ENCODE data around the gene DAND5.
A peak's percentile ranks its signal among the peaks of the same experiment; 100 is the strongest.

The DAND5 gene, protein sequence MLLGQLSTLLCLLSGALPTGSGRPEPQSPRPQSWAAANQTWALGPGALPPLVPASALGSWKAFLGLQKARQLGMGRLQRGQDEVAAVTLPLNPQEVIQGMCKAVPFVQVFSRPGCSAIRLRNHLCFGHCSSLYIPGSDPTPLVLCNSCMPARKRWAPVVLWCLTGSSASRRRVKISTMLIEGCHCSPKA

DNA sequence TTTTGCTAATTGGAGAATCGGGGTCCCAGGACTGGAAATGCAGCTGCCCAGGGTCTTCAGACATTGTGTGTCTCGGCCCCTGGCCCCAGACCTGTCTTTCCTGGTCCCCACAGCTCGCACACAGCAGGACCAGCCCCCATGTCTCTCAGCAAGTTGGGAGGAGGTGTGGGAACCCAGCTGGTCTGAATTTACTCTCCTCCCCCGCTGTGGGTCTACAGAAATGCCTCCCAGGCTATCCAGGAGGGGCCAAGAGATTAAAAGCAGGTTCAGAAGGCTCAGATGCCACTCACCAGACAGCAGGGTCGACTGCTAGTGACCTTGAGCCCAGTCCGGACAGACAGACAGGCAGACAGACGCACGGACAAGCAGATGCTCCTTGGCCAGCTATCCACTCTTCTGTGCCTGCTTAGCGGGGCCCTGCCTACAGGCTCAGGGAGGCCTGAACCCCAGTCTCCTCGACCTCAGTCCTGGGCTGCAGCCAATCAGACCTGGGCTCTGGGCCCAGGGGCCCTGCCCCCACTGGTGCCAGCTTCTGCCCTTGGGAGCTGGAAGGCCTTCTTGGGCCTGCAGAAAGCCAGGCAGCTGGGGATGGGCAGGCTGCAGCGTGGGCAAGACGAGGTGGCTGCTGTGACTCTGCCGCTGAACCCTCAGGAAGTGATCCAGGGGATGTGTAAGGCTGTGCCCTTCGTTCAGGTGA is at the start of gene DAND5:
DAND5 (plus strand) TSS at position 285 of the 697 bp plus-strand sequence; CDS start at position 370, 85 bp downstream.
- no peak for DNase-seq

DNA sequence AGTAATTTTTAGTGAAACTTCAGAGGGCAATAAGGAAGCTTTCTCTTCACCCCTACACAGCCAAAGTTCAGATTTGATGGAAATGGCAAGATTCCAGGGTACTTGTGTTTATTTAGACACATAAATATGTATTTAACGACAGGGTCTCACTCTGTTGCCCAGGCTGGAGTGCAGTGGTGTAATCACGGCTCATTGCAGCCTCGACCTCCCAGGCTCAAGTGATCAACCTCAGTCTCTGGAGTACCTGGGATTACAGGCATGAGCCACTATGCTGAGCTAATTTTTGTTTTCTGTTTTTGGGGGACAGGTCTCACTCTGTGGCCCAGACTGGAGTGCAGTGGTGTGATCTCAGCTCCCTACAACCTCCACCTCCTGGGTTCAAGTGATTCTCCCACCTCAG is 48.3 kb upstream of the DAND5 start:
- no peak for DNase-seq

DNA sequence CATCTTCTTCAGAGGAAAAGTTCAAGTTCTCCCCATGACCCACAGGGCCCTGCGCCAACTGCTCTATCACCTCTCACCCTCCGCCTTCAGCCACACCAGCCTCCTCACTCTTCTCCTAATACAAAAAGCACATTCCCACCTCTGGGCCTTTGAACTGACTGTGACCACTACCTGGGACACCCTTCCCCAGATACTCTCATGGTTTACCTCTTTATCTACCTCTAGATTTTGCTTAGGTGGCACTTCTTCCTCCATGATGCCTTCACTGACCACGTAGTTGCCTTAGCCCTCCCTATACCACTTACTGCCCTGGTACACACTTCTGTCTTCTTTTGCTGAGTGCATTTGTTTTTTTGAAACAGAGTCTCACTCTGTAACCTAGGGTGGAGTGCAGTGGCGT is 46.4 kb upstream of the DAND5 start:
- no peak for DNase-seq

DNA sequence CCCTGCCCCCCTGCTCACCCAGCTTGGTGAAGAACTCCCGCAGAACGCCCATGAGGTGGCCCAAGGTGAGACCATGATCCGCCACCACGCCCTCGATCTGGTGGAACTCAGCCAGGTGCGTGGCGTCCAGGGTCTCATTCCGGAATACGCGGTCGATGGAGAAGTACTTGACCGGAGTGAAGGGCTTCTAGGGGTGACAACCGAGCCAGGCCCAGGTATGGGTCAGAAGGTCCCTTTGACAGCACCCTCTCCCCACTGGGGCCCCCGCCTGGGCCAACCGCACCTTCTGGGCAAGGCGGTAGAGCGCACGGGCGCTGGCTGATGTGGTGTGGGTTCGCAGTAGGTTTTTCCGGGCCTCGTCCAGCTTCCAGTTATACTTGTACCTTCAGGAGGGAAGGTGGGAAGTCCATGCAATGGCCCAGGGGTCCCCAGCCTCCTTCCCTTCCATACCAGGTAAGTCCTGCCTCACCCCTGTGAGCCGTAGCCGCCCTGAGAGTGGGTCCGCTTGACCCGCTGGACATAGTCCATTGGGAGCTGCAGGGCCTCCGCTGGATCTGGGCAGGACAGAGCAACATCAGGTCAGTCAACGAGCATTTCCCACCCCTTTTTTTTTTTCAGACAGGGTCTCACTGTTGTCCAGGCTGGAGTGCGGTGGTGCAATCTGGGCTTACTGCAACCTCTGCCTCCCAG is 44.6 kb upstream of the DAND5 start:
- no peak for DNase-seq

DNA sequence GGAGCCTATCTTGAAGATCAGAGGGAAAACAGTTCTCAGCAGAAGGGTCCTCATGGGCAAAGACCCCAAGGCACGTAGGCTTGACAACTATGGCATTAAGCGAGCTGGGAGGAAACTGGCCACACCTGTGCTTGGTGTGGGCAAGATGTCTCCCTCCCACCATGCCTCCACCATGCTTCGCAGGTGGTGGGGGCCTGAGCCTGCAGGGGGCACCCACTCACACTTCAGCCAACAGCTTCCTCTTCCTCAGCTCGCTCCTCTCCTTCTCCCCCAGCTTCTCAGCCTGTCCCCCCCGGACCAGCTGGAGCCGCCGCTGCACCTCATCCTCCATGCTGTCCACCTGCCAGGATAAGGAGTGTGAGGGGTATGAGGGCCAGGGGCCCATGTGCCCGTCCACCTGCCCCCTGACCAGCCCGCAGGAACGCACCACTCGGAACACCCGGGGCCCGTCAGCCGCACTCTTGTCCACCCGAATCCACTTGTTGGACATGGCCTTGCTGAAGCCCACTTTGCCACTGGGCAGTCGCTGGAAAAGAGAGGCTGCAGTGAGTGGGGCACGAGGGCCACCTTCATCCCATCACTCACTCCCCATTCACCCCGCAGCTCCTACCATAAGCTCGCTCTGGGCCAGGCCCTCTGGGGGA is 39.3 kb upstream of the DAND5 start:
- no peak for DNase-seq

DNA sequence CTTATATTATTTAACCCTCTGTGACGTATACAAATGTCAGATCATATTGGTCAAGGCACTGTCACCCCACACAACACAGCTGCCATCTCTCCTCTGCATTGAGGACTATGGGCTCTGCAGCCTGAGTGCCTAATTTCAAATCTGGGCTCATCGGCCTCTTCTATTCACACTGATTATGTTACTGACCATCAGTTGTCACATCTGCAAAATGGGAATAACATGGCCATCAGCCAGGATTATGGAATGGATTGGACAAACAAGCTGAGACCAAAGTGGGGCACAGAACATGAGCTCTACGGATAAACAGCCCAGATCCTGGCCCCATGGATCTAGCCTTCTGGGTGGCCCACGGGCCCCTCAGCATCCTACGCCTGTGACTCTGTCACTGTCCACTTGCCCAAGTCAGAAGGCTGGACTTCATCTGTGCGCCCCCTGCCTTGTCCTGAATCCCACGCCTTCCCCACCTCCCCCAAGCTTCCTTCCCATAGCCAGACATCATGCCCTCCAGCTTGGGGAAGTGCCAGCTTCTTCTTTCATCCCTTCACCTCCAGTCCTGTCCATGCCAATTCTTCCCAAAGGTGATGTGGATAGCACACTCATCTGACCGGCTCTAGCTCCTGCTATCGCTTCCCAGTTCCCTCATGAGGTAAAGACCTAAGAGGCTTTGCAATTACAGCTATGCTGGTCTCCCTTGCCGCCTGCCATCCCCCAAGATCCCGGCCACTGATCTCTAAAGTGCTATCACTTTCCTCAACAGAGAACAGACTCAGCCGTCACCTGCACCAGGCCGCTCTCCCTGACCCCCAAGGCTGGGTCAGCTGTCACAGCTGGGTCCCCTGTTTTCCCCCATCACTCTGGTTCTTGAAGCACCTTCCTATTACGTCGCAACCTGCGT is 36.7 kb upstream of the DAND5 start:
- no peak for DNase-seq

DNA sequence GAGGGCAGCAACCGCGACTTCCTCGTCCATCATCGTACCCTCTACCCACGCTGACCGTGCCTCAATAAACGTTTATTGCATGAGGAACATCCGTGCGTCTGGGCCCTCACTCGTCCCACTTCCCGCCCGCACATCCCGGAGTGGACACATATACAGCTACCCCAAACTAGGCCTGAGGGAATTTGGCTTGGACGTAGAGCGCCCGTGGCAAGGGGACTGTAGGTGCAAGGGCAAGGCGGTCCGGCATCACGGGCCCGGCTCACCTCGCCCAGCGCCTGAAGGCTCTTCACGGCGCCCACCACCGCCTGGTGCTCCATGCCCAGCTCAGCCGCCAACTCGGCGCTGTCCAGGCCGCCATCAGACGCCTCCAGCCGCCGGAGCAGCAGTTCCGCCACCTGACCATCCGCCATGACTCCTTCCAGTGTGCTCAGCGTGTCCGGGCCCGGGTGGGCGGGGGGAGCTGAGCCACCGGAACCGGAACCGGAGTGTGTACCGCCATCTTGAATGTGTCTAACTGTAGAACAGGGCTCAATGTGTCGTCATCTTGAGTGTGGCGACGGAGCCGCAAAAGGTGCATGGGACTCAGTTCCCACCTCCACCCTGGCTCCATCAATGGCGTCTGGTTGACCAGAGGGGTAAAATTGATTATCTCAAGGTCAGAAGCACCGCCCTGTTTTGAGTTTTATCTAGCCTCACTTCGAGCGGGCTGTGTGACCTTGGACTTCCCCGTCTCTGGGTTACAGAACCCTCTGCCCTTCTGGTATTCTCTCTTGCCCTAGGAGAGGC is 35.9 kb upstream of the DAND5 start, which contains the start of gene FARSA:
FARSA (minus strand) TSS at position 425 of the 786 bp plus-strand sequence; CDS start at position 410, 15 bp downstream.
- DNase-seq, result peak; percentile 88

DNA sequence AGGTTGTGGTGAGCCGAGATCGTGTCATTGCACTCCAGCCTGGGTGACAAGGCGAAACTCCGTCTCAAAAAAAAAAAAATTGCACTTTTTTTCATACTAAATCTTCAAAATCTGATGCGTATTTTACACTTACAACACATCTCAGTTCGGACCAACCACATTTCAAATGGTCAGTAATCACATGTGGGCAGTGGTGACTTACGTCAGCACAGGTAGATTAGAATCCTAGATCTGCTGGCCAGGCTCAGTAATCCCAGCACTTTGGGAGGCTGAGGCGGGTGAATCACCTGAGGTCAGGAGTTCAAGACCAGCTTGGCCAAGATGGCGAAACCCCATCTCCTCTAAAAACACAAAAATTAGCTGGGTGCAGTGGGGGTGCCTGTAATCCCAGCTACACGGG is 34.3 kb upstream of the DAND5 start:
- no peak for DNase-seq

DNA sequence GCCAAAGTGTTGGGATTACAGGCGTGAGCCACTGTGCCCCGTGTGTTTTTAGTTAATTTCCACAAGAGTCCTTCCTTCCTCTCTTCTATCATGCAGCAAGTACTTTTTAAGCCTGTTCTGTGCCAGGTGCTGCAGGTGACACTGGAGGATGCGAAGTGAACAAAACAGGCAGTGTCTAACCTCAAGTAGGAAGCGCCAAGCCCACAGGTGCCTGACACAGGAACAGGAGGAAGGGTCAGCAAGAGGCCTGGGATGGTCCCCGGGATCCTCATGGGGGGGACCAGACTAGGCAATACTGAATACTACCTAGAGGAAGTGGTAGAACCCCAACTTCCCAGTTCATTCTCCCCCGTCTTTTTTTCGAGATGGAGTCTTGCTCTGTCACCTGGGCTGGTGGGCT is 32.8 kb upstream of the DAND5 start:
- DNase-seq, result no peak

DNA sequence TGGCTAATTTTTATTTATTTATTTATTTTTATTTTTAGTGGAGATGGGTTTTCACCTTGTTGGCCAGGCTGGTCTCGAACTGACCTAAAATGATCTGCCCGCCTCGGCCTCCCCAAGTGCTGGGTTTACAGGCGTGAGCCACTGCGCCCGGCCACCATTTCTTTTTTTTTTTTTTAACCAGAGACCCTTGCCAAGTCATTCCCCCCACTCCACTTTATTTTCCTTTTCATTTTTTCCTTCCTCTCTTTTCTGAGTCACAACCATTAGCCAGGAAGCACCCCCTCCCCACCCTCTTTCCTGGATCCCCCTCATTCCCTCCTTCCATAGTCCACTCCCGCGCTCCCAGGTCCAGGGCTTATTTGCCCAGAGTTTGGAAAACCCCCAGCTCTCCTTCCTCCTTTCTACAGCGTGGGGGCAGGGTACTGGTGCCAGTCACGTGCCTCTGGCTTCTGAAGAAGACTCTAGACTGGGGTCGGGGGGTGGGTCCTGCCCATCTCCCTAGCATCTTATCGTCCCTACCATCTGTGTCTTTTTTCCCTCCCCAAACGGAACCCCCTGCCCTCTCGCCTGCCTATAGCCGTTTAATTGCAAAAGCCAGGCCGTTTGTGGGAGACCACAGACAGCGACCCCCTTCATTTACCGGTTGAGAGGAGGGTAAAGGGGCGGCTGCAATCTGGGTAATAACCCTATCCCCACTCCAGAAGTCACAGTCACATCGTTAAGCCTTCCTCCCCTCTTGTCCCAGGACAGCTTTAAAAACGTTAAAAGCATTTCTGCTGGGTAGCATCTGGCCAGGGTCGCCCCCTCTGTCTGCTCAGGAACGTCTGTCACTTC is 32.1 kb upstream of the DAND5 start:
- DNase-seq, result no peak

DNA sequence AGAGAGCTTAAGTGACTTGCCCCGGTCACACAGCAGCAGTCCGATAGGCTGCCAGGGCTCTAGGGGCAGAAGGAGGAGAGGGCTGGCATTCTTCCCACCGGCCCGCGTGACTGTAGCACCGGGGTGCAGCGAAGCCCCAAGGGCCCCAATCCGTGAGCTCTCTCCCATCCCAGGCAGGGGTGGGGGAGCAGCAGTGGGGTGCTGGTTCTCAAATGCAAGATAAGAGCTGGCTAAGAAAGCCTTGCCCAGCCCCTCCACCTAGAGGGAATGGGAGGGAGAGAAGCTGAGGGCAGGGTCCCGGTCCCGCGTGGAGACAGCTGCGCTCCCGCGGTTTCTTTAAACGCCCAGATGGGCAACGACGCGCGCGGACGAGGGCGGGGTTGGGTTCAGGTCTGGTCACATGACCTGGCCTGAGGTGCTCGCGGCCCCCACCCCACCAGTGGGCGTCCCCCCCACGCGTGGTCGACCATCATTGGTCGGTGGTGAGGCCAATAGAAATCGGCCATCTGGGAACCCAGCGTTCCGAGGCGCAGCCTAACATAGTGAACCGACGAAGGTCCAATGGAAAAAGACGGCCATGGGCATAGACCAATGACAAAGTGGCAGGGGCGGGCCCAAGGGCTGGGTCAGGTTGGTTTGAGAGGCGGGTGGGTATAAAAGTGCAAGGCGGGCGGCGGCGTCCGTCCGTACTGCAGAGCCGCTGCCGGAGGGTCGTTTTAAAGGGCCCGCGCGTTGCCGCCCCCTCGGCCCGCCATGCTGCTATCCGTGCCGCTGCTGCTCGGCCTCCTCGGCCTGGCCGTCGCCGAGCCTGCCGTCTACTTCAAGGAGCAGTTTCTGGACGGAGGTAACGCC is 31.2 kb upstream of the DAND5 start, which contains the start of gene CALR:
CALR (plus strand) TSS at position 683 of the 852 bp plus-strand sequence; CDS start at position 754, 71 bp downstream.
- peak; percentile 98 for DNase-seq

DNA sequence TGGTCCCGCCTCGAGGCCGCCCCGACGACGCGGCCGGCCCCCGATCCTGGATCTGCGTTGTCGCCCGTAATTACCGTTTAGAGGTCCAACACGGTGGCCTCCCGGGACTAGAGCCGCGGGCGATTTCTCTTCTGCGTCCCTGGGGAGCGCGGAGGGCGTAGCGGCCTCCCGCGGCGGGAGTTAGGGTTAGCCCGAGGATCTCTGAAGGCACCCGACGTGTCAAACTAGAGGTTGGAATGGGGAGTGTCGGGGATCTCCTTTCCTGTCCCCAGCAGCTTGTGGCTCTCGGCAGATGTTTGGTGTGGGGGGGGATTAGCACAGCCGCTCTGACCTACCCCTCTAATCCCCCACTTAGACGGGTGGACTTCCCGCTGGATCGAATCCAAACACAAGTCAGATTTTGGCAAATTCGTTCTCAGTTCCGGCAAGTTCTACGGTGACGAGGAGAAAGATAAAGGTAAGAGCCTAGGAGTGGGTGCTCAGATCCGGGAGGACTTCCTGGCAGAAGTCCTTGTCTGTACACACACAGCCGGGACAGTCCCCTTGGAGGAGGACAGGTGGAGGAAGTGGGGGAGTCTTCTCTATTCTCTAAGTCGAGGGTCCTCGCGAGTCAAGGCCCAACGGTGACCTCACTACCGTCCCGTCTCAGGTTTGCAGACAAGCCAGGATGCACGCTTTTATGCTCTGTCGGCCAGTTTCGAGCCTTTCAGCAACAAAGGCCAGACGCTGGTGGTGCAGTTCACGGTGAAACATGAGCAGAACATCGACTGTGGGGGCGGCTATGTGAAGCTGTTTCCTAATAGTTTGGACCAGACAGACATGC is 30.4 kb upstream of the DAND5 start:
- DNase-seq, result peak; percentile 39

DNA sequence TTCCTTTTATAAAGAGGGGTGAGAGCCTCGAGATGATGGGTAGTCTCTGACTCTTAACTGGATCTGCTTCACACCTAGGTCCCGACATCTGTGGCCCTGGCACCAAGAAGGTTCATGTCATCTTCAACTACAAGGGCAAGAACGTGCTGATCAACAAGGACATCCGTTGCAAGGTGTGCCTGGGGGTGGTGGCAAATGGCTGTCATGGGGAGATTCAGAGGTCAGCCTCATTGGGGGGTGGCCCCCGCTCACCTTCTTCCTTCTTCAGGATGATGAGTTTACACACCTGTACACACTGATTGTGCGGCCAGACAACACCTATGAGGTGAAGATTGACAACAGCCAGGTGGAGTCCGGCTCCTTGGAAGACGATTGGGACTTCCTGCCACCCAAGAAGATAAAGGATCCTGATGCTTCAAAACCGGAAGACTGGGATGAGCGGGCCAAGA is 29.4 kb upstream of the DAND5 start:
- DNase-seq, result no peak

DNA sequence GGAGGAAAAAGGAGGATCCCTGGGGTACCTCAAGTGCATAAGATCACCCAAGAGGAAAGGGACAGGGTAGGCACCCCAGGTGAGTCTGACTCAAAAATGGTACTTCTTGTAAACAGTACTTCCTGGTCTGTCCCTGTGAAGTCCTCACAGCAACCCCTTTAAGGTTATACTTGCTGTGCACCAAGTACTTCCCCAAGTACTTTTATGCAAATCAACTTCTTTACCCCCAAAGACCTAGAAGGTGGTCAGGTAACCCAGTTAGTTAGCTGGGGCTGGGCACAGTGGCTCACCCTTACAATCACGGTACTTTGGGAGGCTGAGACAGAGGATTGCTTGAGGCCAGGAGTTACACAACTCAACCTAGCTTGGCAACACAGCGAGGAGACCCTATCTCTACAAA is 28.5 kb upstream of the DAND5 start:
- no peak for DNase-seq

DNA sequence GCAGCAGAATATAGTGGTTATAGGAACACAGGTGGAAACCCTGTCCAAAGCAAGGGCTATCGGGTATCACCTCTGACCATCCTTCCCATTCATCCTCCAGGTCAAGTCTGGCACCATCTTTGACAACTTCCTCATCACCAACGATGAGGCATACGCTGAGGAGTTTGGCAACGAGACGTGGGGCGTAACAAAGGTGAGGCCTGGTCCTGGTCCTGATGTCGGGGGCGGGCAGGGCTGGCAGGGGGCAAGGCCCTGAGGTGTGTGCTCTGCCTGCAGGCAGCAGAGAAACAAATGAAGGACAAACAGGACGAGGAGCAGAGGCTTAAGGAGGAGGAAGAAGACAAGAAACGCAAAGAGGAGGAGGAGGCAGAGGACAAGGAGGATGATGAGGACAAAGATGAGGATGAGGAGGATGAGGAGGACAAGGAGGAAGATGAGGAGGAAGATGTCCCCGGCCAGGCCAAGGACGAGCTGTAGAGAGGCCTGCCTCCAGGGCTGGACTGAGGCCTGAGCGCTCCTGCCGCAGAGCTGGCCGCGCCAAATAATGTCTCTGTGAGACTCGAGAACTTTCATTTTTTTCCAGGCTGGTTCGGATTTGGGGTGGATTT is 25.8 kb upstream of the DAND5 start:
- DNase-seq, result no peak

DNA sequence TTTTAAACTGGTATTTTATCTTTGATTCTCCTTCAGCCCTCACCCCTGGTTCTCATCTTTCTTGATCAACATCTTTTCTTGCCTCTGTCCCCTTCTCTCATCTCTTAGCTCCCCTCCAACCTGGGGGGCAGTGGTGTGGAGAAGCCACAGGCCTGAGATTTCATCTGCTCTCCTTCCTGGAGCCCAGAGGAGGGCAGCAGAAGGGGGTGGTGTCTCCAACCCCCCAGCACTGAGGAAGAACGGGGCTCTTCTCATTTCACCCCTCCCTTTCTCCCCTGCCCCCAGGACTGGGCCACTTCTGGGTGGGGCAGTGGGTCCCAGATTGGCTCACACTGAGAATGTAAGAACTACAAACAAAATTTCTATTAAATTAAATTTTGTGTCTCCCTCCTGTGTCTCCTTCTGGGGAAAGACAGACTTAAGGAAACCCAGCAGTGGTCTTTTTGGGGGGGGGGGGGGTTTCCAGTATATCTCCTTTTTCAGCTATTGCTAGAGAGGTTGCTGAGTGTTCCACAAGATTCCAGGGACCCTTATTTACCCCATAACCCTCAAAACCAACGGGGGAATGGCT is 25.2 kb upstream of the DAND5 start:
- DNase-seq, result no peak

DNA sequence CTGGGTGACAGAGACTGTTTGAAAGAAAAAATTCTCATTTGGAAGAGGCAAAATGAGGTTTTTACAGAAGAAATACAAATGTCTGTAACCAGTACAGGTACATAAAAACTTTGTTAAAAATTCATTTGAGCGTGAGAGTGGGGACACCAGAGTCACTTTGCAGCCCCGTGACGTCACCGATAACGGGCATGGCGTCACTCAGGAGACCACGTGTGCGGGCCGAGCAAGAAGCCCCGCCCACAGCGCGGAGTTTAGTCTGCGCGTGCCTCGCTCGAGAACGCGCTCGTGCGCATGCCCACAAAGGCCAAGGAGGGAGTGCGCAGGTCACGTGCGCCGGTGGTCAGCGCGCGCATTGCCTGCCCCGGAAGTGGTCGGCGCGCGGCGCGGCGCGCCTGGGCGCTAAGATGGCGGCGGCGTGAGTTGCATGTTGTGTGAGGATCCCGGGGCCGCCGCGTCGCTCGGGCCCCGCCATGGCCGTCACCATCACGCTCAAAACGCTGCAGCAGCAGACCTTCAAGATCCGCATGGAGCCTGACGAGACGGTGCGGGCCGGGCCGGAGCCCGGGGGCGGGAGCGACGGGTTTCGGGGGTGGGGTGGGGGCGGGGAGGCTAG is 23.8 kb upstream of the DAND5 start, which contains the start of gene RAD23A:
RAD23A (plus strand) TSS at position 384 of the 613 bp plus-strand sequence; CDS start at position 471, 87 bp downstream.
- DNase-seq, result peak; percentile 99
